ENCODE results near the gene FIGN. TPM values are rescaled to one million over a fixed set of nuclear protein-coding genes. Genes with fewer than 3 reads are reported as not detected.

The FIGN gene
- total and polyA plus RNA-seq, 5 donors from 2014 or later = not detected

DNA sequence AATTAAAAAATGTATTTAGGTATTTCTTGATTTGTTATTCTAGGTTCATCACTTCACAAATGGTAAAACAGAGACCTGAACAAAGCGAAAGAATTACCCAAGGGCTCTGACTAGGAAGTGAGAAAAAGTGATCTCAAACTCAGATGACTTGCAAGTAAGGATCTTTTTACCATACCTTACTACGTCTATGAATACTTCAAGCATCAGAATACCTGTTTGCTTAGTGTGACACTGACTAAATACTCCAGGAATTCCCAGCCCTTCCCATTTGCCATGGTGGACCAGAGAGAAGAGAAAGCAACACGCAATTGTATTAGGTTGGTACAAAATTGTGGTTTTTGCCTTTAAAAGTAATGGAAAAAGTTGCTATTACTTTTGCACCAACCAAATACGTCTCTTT is 35.8 kb upstream of the FIGN start:
- Mint-ChIP-seq H3K36me3 (no peaks in the 10 kb centered on the region), H3K4me1 (no peaks in the 10 kb centered on the region), H3K27me3 (no peaks in the 10 kb centered on the region), H3K4me3 (no peak overlapping the region), H3K27ac (no peak overlapping the region), H3K9me3 (peaks cover 0 to 20% (median 4%) of the 10 kb centered on the region in 7 donors)
- no peak for DNase-seq
- H3K36me3 ChIP-seq (ENCODE audit: control insufficient read depth, insufficient read depth, low read length) = no peaks in the 10 kb centered on the region
- no peak overlapping the region for H3K4me3 ChIP-seq (ENCODE audit: low read depth, low read length)
- no peaks in the 10 kb centered on the region for H3K9me3 ChIP-seq (ENCODE audit: control insufficient read depth in 2 of 2, low read length in 2 of 2)
- no peak for ATAC-seq (ENCODE audit: low read depth in 2 of 2)
- no peaks in the 10 kb centered on the region for H3K4me1 ChIP-seq (ENCODE audit: control insufficient read depth, insufficient read depth, low read length, poor library complexity, severe bottlenecking)
- H3K27ac ChIP-seq (ENCODE audit: insufficient read depth, low read length, poor library complexity, severe bottlenecking) = no peak overlapping the region
- no peaks in the 10 kb centered on the region for H3K27me3 ChIP-seq (ENCODE audit: control insufficient read depth, insufficient read depth, low read length)

- H3K9me3 Mint-ChIP-seq = peaks cover 2 to 16% (median 4%) of the 10 kb centered on the region in 7 donors
- H3K4me3 ChIP-seq (ENCODE audit: low read depth, low read length) = no peak overlapping the region
- H3K27ac ChIP-seq (ENCODE audit: insufficient read depth, low read length, poor library complexity, severe bottlenecking) = no peak overlapping the region
- H3K4me1 Mint-ChIP-seq = no peaks in the 10 kb centered on the region
- no peaks in the 10 kb centered on the region for H3K36me3 Mint-ChIP-seq
- H3K9me3 ChIP-seq (ENCODE audit: control insufficient read depth in 2 of 2, low read length in 2 of 2) = no peaks in the 10 kb centered on the region
- no peaks in the 10 kb centered on the region for H3K27me3 Mint-ChIP-seq
- no peaks in the 10 kb centered on the region for H3K4me1 ChIP-seq (ENCODE audit: control insufficient read depth, insufficient read depth, low read length, poor library complexity, severe bottlenecking)
- H3K36me3 ChIP-seq (ENCODE audit: control insufficient read depth, insufficient read depth, low read length) = no peaks in the 10 kb centered on the region
- H3K27ac Mint-ChIP-seq = no peak overlapping the region
- H3K4me3 Mint-ChIP-seq = no peak overlapping the region
- ATAC-seq (ENCODE audit: low read depth in 2 of 2) (no peak), DNase-seq (no peak)
- H3K27me3 ChIP-seq (ENCODE audit: control insufficient read depth, insufficient read depth, low read length) = no peaks in the 10 kb centered on the region
Observed at GRCh38 chr2:163768881-163769695, 33.3 kb upstream of the FIGN start.

GRCh38 chr2:163767097-163767496 is 31.3 kb upstream of the FIGN start:
- H3K36me3 ChIP-seq (ENCODE audit: control insufficient read depth, insufficient read depth, low read length) = no peaks in the 10 kb centered on the region
- H3K4me3 ChIP-seq (ENCODE audit: low read depth, low read length) = no peak overlapping the region
- H3K27ac ChIP-seq (ENCODE audit: insufficient read depth, low read length, poor library complexity, severe bottlenecking) = no peak overlapping the region
- Mint-ChIP-seq H3K27ac (no peak overlapping the region), H3K4me3 (no peak overlapping the region), H3K36me3 (no peaks in the 10 kb centered on the region), H3K27me3 (no peaks in the 10 kb centered on the region), H3K4me1 (no peaks in the 10 kb centered on the region), H3K9me3 (peaks cover 2 to 13% (median 4%) of the 10 kb centered on the region in 7 donors)
- no peak for ATAC-seq (ENCODE audit: low read depth in 2 of 2)
- H3K4me1 ChIP-seq (ENCODE audit: control insufficient read depth, insufficient read depth, low read length, poor library complexity, severe bottlenecking) = no peaks in the 10 kb centered on the region
- DNase-seq = no peak
- no peaks in the 10 kb centered on the region for H3K27me3 ChIP-seq (ENCODE audit: control insufficient read depth, insufficient read depth, low read length)
- H3K9me3 ChIP-seq (ENCODE audit: control insufficient read depth in 2 of 2, low read length in 2 of 2) = no peaks in the 10 kb centered on the region

- Mint-ChIP-seq H3K9me3 (peaks cover 2 to 11% (median 6%) of the 10 kb centered on the region in 7 donors), H3K27me3 (no peaks in the 10 kb centered on the region), H3K4me1 (no peaks in the 10 kb centered on the region)
Observed at GRCh38 chr2:163764566-163764965, 28.8 kb upstream of the FIGN start.

GRCh38 chr2:163759013-163759412 is 23.2 kb upstream of the FIGN start:
- Histone ChIP-seq H3K27ac (ENCODE audit: insufficient read depth, low read length, poor library complexity, severe bottlenecking) (no peak overlapping the region), H3K27me3 (ENCODE audit: control insufficient read depth, insufficient read depth, low read length) (no peaks in the 10 kb centered on the region), H3K9me3 (ENCODE audit: control insufficient read depth in 2 of 2, low read length in 2 of 2) (no peaks in the 10 kb centered on the region), H3K4me1 (ENCODE audit: control insufficient read depth, insufficient read depth, low read length, poor library complexity, severe bottlenecking) (no peaks in the 10 kb centered on the region), H3K4me3 (ENCODE audit: low read depth, low read length) (no peak overlapping the region), H3K36me3 (ENCODE audit: control insufficient read depth, insufficient read depth, low read length) (no peaks in the 10 kb centered on the region)
- Mint-ChIP-seq H3K27ac (no peak overlapping the region), H3K27me3 (no peaks in the 10 kb centered on the region), H3K9me3 (peaks cover 0 to 10% (median 3%) of the 10 kb centered on the region in 7 donors), H3K4me1 (no peaks in the 10 kb centered on the region), H3K36me3 (no peaks in the 10 kb centered on the region), H3K4me3 (no peak overlapping the region)
- DNase-seq (no peak), ATAC-seq (ENCODE audit: low read depth in 2 of 2) (no peak)

More at GRCh38 chr2:163764566-163764965, 28.8 kb upstream of the FIGN start:
- H3K27ac Mint-ChIP-seq = no peak overlapping the region
- Histone ChIP-seq H3K4me1 (ENCODE audit: control insufficient read depth, insufficient read depth, low read length, poor library complexity, severe bottlenecking) (no peaks in the 10 kb centered on the region), H3K4me3 (ENCODE audit: low read depth, low read length) (no peak overlapping the region), H3K27me3 (ENCODE audit: control insufficient read depth, insufficient read depth, low read length) (no peaks in the 10 kb centered on the region), H3K9me3 (ENCODE audit: control insufficient read depth in 2 of 2, low read length in 2 of 2) (no peaks in the 10 kb centered on the region), H3K27ac (ENCODE audit: insufficient read depth, low read length, poor library complexity, severe bottlenecking) (no peak overlapping the region), H3K36me3 (ENCODE audit: control insufficient read depth, insufficient read depth, low read length) (no peaks in the 10 kb centered on the region)
- H3K36me3 Mint-ChIP-seq = no peaks in the 10 kb centered on the region
- DNase-seq (no peak), ATAC-seq (ENCODE audit: low read depth in 2 of 2) (no peak)
- H3K4me3 Mint-ChIP-seq = no peak overlapping the region

- Mint-ChIP-seq H3K27ac (no peak overlapping the region), H3K4me1 (no peaks in the 10 kb centered on the region)
Observed at GRCh38 chr2:163757814-163758213, 22.0 kb upstream of the FIGN start.

GRCh38 chr2:163756588-163756987 is 20.8 kb upstream of the FIGN start:
- Histone ChIP-seq H3K27ac (ENCODE audit: insufficient read depth, low read length, poor library complexity, severe bottlenecking) (no peak overlapping the region), H3K4me3 (ENCODE audit: low read depth, low read length) (no peak overlapping the region), H3K4me1 (ENCODE audit: control insufficient read depth, insufficient read depth, low read length, poor library complexity, severe bottlenecking) (no peaks in the 10 kb centered on the region), H3K27me3 (ENCODE audit: control insufficient read depth, insufficient read depth, low read length) (no peaks in the 10 kb centered on the region), H3K36me3 (ENCODE audit: control insufficient read depth, insufficient read depth, low read length) (no peaks in the 10 kb centered on the region), H3K9me3 (ENCODE audit: control insufficient read depth in 2 of 2, low read length in 2 of 2) (no peaks in the 10 kb centered on the region)
- DNase-seq (no peak), ATAC-seq (ENCODE audit: low read depth in 2 of 2) (no peak)
- H3K9me3 Mint-ChIP-seq = peaks cover 0 to 10% (median 3%) of the 10 kb centered on the region in 7 donors
- H3K27me3 Mint-ChIP-seq = no peaks in the 10 kb centered on the region
- no peak overlapping the region for H3K27ac Mint-ChIP-seq
- H3K4me1 Mint-ChIP-seq = no peaks in the 10 kb centered on the region
- no peaks in the 10 kb centered on the region for H3K36me3 Mint-ChIP-seq
- H3K4me3 Mint-ChIP-seq = no peak overlapping the region

More at GRCh38 chr2:163757814-163758213, 22.0 kb upstream of the FIGN start:
- Mint-ChIP-seq H3K36me3 (no peaks in the 10 kb centered on the region), H3K9me3 (peaks cover 0 to 10% (median 3%) of the 10 kb centered on the region in 7 donors), H3K27me3 (no peaks in the 10 kb centered on the region), H3K4me3 (no peak overlapping the region)
- ATAC-seq (ENCODE audit: low read depth in 2 of 2) = no peak
- Histone ChIP-seq H3K36me3 (ENCODE audit: control insufficient read depth, insufficient read depth, low read length) (no peaks in the 10 kb centered on the region), H3K27ac (ENCODE audit: insufficient read depth, low read length, poor library complexity, severe bottlenecking) (no peak overlapping the region), H3K4me3 (ENCODE audit: low read depth, low read length) (no peak overlapping the region), H3K4me1 (ENCODE audit: control insufficient read depth, insufficient read depth, low read length, poor library complexity, severe bottlenecking) (no peaks in the 10 kb centered on the region), H3K9me3 (ENCODE audit: control insufficient read depth in 2 of 2, low read length in 2 of 2) (no peaks in the 10 kb centered on the region), H3K27me3 (ENCODE audit: control insufficient read depth, insufficient read depth, low read length) (no peaks in the 10 kb centered on the region)
- no peak for DNase-seq

- no peaks in the 10 kb centered on the region for H3K27me3 Mint-ChIP-seq
- H3K9me3 Mint-ChIP-seq = peaks cover 0 to 10% (median 3%) of the 10 kb centered on the region in 7 donors
- no peak for ATAC-seq (ENCODE audit: low read depth in 2 of 2)
Observed at GRCh38 chr2:163755366-163755765, 19.6 kb upstream of the FIGN start.

More at GRCh38 chr2:163755366-163755765, 19.6 kb upstream of the FIGN start:
- no peak for DNase-seq
- H3K4me1 ChIP-seq (ENCODE audit: control insufficient read depth, insufficient read depth, low read length, poor library complexity, severe bottlenecking) = no peaks in the 10 kb centered on the region
- Mint-ChIP-seq H3K27ac (no peak overlapping the region), H3K4me1 (no peaks in the 10 kb centered on the region), H3K36me3 (no peaks in the 10 kb centered on the region), H3K4me3 (no peak overlapping the region)
- no peaks in the 10 kb centered on the region for H3K36me3 ChIP-seq (ENCODE audit: control insufficient read depth, insufficient read depth, low read length)
- H3K27ac ChIP-seq (ENCODE audit: insufficient read depth, low read length, poor library complexity, severe bottlenecking) = no peak overlapping the region
- no peaks in the 10 kb centered on the region for H3K9me3 ChIP-seq (ENCODE audit: control insufficient read depth in 2 of 2, low read length in 2 of 2)
- H3K27me3 ChIP-seq (ENCODE audit: control insufficient read depth, insufficient read depth, low read length) = no peaks in the 10 kb centered on the region
- no peak overlapping the region for H3K4me3 ChIP-seq (ENCODE audit: low read depth, low read length)

Measured in CD4-positive, CD25-positive, alpha-beta regulatory T cell (primary cell).